GM12878 (cell line): Measurements from ENCODE around the gene GTPBP6. TPM values are rescaled to one million over a fixed set of nuclear protein-coding genes. Genes with fewer than 3 reads are reported as not detected.

Source experiments
- ATAC-seq: fragments of 200-7000 bp; cut with Tn5 transposase; 3 replicates; pipeline ENCODE4 v1.9.1; 2020; ENCODE audit warnings: mild to moderate bottlenecking, moderate library complexity
- BruUV-seq: library from RNA; stranded (reverse); fragments of 400-500 nt; replicated peaks from 2 replicates; lab custom pipeline; 2021; lab: Mats Ljungman, UMichigan
- CTCF ChIA-PET: fragments of 300-600 bp; sonication (Branson Sonifier 250); formaldehyde crosslinking; extraction: SDS; loops from one replicate; lab custom pipeline; 2021; ENCODE audit warnings: inconsistent platforms; lab: Yijun Ruan, JAX
- POLR2A ChIA-PET: fragments of 350-600 bp; formaldehyde crosslinking; extraction: SDS; loops from one replicate; lab custom pipeline; 2021; ENCODE audit warnings: inconsistent platforms; lab: Charles Lee
- RAD21 ChIA-PET: fragments of 300-600 bp; sonication (Branson Sonifier 250); formaldehyde crosslinking; loops from one replicate; lab custom pipeline; 2023; ENCODE audit warnings: antibody characterized with exemption; ENCODE audit not compliant: unreplicated experiment; lab: Charles Lee
- SMC1A ChIA-PET: fragments of 300-600 bp; sonication (Branson Sonifier 250); formaldehyde crosslinking; loops from one replicate; lab custom pipeline; 2023; ENCODE audit not compliant: unreplicated experiment, uncharacterized antibody; lab: Charles Lee
- DNase-seq: peaks from one replicate; pipeline ENCODE4 v3.0.0-alpha.2; 2011; ENCODE audit warnings: low read depth, low spot score
- FAIRE-seq: peaks from 3 replicates; lab custom pipeline; 2011; peaks lifted over from hg19 to GRCh38; lab: Jason Lieb, UNC
- H2AFZ ChIP-seq: 2 replicates; pipeline ENCODE4 v1.6.0; 2011; ENCODE audit warnings: low read depth, low read length, control low read depth; ENCODE audit not compliant: control insufficient read depth
- H3K27ac ChIP-seq: 2 replicates; pipeline ENCODE4 v1.5.1; 2011; ENCODE audit warnings: control low read depth; ENCODE audit not compliant: control insufficient read depth, insufficient read depth
- H3K27me3 ChIP-seq, 2 experiments: replicated peaks in 1 of 2; 2 replicates each; pipeline versions ENCODE4 v1.6.0 to v1.6.1; 2011; ENCODE audit warnings: low read length in 1 of 2; ENCODE audit not compliant: control insufficient read depth in 2 of 2, insufficient read depth in 2 of 2
- H3K36me3 ChIP-seq, 2 experiments: 2 replicates each; pipeline ENCODE4 v1.5.1; 2011; ENCODE audit warnings: low read length in 1 of 2; ENCODE audit not compliant: control insufficient read depth in 2 of 2, insufficient read depth in 2 of 2
- H3K4me1 ChIP-seq: 2 replicates; pipeline ENCODE4 v1.6.1; 2011; ENCODE audit warnings: mild to moderate bottlenecking, low read length, moderate library complexity, mixed read lengths; ENCODE audit not compliant: control insufficient read depth, insufficient read depth
- H3K4me2 ChIP-seq: 2 replicates; pipeline ENCODE4 v1.6.0; 2011; ENCODE audit warnings: control low read depth; ENCODE audit not compliant: control insufficient read depth, insufficient read depth
- H3K4me3 ChIP-seq: fragments of 200-600 bp; sonication (generic); 2 replicates; pipeline ENCODE4 v1.5.1; 2016
- H3K79me2 ChIP-seq: 2 replicates; pipeline ENCODE4 v1.6.0; 2011; ENCODE audit warnings: low read length; ENCODE audit not compliant: control insufficient read depth, insufficient read depth
- H3K9ac ChIP-seq: 2 replicates; pipeline ENCODE4 v1.8.0; 2011; ENCODE audit warnings: low read length, control low read depth, mixed read lengths; ENCODE audit not compliant: control insufficient read depth, insufficient read depth
- H3K9me3 ChIP-seq: replicated peaks from 3 replicates; pipeline ENCODE4 v1.5.1; 2011; ENCODE audit warnings: mild to moderate bottlenecking, low read length; ENCODE audit not compliant: control insufficient read depth, insufficient read depth
- H4K20me1 ChIP-seq: 2 replicates; pipeline ENCODE4 v1.6.0; 2011; ENCODE audit not compliant: control insufficient read depth, insufficient read depth
- ATF3 ChIP-seq: IDR thresholded peaks from 2 replicates; pipeline ENCODE4 v1.6.1; 2011; ENCODE audit warnings: low read depth, mild to moderate bottlenecking, low read length, moderate library complexity, borderline replicate concordance; ENCODE audit errors: extremely low read depth
- CEBPB ChIP-seq, 2 experiments: fragments of 150-350 bp in 1 of 2; IDR thresholded peaks; 2 replicates each; pipeline ENCODE4 v1.6.1; 2012 to 2014; ENCODE audit warnings: low read depth in 2 of 2, low read length in 2 of 2, borderline replicate concordance in 1 of 2, inconsistent platforms in 1 of 2
- DPF2 ChIP-seq: fragments of 450-650 bp; IDR thresholded peaks from 2 replicates; pipeline ENCODE4 v1.6.1; 2017; ENCODE audit warnings: mild to moderate bottlenecking
- E2F8 ChIP-seq: fragments of 450-650 bp; IDR thresholded peaks from 2 replicates; pipeline ENCODE4 v1.6.1; 2018; ENCODE audit warnings: mild to moderate bottlenecking, low read depth, moderate library complexity; ENCODE audit not compliant: partially characterized antibody
- FOS ChIP-seq: IDR thresholded peaks from 3 replicates; pipeline ENCODE4 v1.6.1; 2011; ENCODE audit warnings: borderline replicate concordance; ENCODE audit not compliant: insufficient read length; ENCODE audit errors: extremely low read depth
- FOXM1 ChIP-seq: IDR thresholded peaks from 2 replicates; pipeline ENCODE4 v1.6.1; 2012; ENCODE audit warnings: low read depth, mild to moderate bottlenecking, inconsistent platforms, low read length, moderate library complexity
- GATAD2B ChIP-seq: fragments of 450-650 bp; conservative IDR thresholded peaks from 2 replicates; pipeline ENCODE4 v1.6.1; 2017; ENCODE audit warnings: low read depth, mild to moderate bottlenecking, moderate library complexity
- HCFC1 ChIP-seq: fragments of 150-350 bp; IDR thresholded peaks from 2 replicates; pipeline ENCODE4 v1.6.1; 2014; ENCODE audit warnings: low read length
- HDAC6 ChIP-seq: fragments of 200-600 bp; sonication (generic); IDR thresholded peaks from one replicate; pipeline ENCODE4 v1.8.0; 2017; ENCODE audit warnings: antibody characterized with exemption; ENCODE audit not compliant: unreplicated experiment
- HSF1 ChIP-seq: fragments of 150-350 bp; IDR thresholded peaks from 2 replicates; pipeline ENCODE4 v1.6.1; 2014; ENCODE audit warnings: mild to moderate bottlenecking, low read depth, low read length
- JUNB ChIP-seq: IDR thresholded peaks from 2 replicates; pipeline ENCODE4 v1.6.1; 2016; ENCODE audit warnings: antibody characterized with exemption, mild to moderate bottlenecking
- JUND ChIP-seq: IDR thresholded peaks from 2 replicates; pipeline ENCODE4 v1.6.1; 2012; ENCODE audit warnings: low read depth, mild to moderate bottlenecking, low read length, improper control_type of control experiment, moderate library complexity
- NBN ChIP-seq: fragments of 450-650 bp; IDR thresholded peaks from 2 replicates; pipeline ENCODE4 v1.6.1; 2016
- PML ChIP-seq: IDR thresholded peaks from 2 replicates; pipeline ENCODE4 v1.6.1; 2012; ENCODE audit warnings: low read length, inconsistent platforms
- RCOR1 ChIP-seq: conservative IDR thresholded peaks from 2 replicates; pipeline ENCODE4 v1.6.1; 2012; ENCODE audit warnings: low read depth, low read length, improper control_type of control experiment
- ZNF384 ChIP-seq: IDR thresholded peaks from 2 replicates; pipeline ENCODE4 v1.6.1; 2012; ENCODE audit warnings: low read depth, mild to moderate bottlenecking, low read length, improper control_type of control experiment, borderline replicate concordance
- ZNF592 ChIP-seq: fragments of 450-650 bp; IDR thresholded peaks from 2 replicates; pipeline ENCODE4 v1.6.1; 2017; ENCODE audit warnings: mild to moderate bottlenecking, moderate library complexity
- WGBS: methylation state at CpG from one replicate; pipeline ENCODE4 v1.1.6; 2016; ENCODE audit warnings: low lambda C conversion rate; ENCODE audit not compliant: insufficient replicate concordance, insufficient coverage; ENCODE audit errors: missing lambda C conversion rate; 5-methylcytosine and 5-hydroxymethylcytosine counted together
- in situ Hi-C: fragments of 300-500 bp; cut with MboI; formaldehyde crosslinking; loops from 9 replicates; pipeline ENCODE4 v1.14.3; 2018; ENCODE audit warnings: mixed read lengths
- intact Hi-C: fragments of 100-400 bp; cut with micrococcal nuclease; formaldehyde crosslinking; loops from one replicate; pipeline ENCODE4 v1.14.2; 2022; ENCODE audit not compliant: unreplicated experiment
- polyA plus RNA-seq, 11 experiments: library from polyadenylated mRNA; depleted of rRNA in 4 of 11; unstranded in 6 of 11; stranded (reverse) in 5 of 11; fragments of >200 nt; fragmentation: Nextera tagmentation in 4 of 11; fragmentation: Illumina TruSeq in 1 of 11; extraction: Ambion mirVana in 4 of 11; extraction: Trizol in 1 of 11; gene quantifications; 1 replicate in 1 of 11; 2 replicates in 10 of 11; pipeline versions ENCODE4 v1.2.1 to v1.2.3, GENCODE V29; 2011 to 2016; ENCODE audit warnings: inconsistent platforms in 2 of 11, missing spikeins in 2 of 11, low read depth in 1 of 11
- total RNA-seq, 4 experiments: library from RNA; depleted of rRNA in 3 of 4; stranded (reverse); fragments of >200 nt in 3 of 4; fragmentation: Illumina TruSeq in 1 of 4; extraction: Trizol in 1 of 4; gene quantifications; 2 replicates each; pipeline versions ENCODE4 v1.2.1 to v1.2.3, GENCODE V29; 2013 to 2021

The GTPBP6 gene
- total and polyA plus RNA-seq, 10 of the 15 experiments (the other 5 are each of a cell fraction or from before 2014, with no cell fraction given) = 0.31 to 71.0 (median 21.1) TPM

GRCh38 chrX:313546-313945 is 5.0 kb downstream of the GTPBP6 start:
- POLR2A ChIA-PET = no interaction called here
- intact Hi-C loops = loop anchor here (10.0 kb wide), 1 partner anchor 931 kb away; no protein-coding TSS in a partner anchor
- Histone ChIP-seq H3K27ac (no peak overlapping the region), H3K27me3 (no peaks in the 10 kb centered on the region), H3K9me3 (no peaks in the 10 kb centered on the region), H3K4me3 (no peak overlapping the region), H2AFZ (no peak overlapping the region), H3K9ac (no peak overlapping the region), H3K4me1 (no peaks in the 10 kb centered on the region), H3K79me2 (peaks cover 5% of the 10 kb centered on the region), H4K20me1 (no peaks in the 10 kb centered on the region), H3K4me2 (no peak overlapping the region), H3K36me3 (peaks cover 8 to 21% of the 10 kb centered on the region in 2 experiments; a peak in 3 of 4 replicates)
- ATAC-seq (no peak), DNase-seq (no peak), FAIRE-seq (no peak)
- 69% methylated on average over 8 of the region's 8 CpGs for WGBS
- SMC1A ChIA-PET = no interaction called here
- RAD21 ChIA-PET = no interaction called here
- in situ Hi-C loops = no loop called here
- no TSS peak for BruUV-seq
- CTCF ChIA-PET = no interaction called here
- no peak for TF ChIP-seq HCFC1
- TF ChIP-seq HDAC6 = no peak
- TF ChIP-seq GATAD2B = no peak
- no peak for TF ChIP-seq DPF2
- no peak for TF ChIP-seq ZNF592
- no peak for TF ChIP-seq FOXM1
- no peak for TF ChIP-seq FOS
- TF ChIP-seq ATF3 = no peak
- TF ChIP-seq NBN = no peak
- TF ChIP-seq JUNB = no peak
- no peak for TF ChIP-seq ZNF384
- no peak for TF ChIP-seq PML
- TF ChIP-seq CEBPB (IDR thresholded peaks at IDR 0.05; ENCODE audit: borderline replicate concordance in 1 of 2, low read depth in 2 of 2, low read length in 2 of 2) = no peak
- no peak for TF ChIP-seq E2F8
- no peak for TF ChIP-seq HSF1
- no peak for TF ChIP-seq RCOR1
- no peak for TF ChIP-seq JUND
